Ovary (tissue), 3 donors: ENCODE results near the gene MIGA1.

Experiments used
- POLR2A ChIP-seq: fragments of 450-650 bp; IDR thresholded peaks from one replicate; pipeline ENCODE4 v1.6.1; 2017; ENCODE audit warnings: antibody characterized with exemption, mild to moderate bottlenecking, moderate library complexity
- TF ChIP-seq, protein P1 (sequence below), 3 donors: fragments of 450-650 bp in 2 of 3; fragments of 200-600 bp in 1 of 3; IDR thresholded peaks; one replicate each; pipeline versions ENCODE4 v1.5.1 to v1.8.0; 2016 to 2022; ENCODE audit warnings: antibody characterized with exemption in 3 of 3, mild to moderate bottlenecking in 1 of 3
- donor health status: DM: no; HTN: no; CAD: no.

DNA sequence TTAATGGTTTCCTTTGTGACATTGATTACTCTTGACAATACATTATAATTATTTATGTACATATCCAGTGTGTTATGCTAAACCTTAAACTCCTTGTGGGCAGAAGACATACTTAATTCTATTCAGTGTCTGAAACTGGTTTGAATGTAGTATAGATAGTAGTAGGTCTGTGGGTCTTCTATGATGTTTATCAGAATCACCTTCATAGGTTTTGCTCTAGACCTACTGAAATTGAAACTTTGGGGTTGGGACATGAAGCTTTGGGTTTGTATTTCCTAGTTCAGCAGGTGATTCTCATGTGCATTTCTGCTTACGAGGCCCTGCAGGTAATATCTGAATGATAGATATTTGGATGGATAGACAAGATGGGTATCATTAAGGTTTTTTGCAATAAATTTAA lies 48.6 kb downstream of the MIGA1 start:
- TF ChIP-seq, protein P1, sequence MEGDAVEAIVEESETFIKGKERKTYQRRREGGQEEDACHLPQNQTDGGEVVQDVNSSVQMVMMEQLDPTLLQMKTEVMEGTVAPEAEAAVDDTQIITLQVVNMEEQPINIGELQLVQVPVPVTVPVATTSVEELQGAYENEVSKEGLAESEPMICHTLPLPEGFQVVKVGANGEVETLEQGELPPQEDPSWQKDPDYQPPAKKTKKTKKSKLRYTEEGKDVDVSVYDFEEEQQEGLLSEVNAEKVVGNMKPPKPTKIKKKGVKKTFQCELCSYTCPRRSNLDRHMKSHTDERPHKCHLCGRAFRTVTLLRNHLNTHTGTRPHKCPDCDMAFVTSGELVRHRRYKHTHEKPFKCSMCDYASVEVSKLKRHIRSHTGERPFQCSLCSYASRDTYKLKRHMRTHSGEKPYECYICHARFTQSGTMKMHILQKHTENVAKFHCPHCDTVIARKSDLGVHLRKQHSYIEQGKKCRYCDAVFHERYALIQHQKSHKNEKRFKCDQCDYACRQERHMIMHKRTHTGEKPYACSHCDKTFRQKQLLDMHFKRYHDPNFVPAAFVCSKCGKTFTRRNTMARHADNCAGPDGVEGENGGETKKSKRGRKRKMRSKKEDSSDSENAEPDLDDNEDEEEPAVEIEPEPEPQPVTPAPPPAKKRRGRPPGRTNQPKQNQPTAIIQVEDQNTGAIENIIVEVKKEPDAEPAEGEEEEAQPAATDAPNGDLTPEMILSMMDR (IDR thresholded peaks at IDR 0.05) = no peak
- no peak for TF ChIP-seq POLR2A
